NCI-H82 treated with DMSO at 0.1 percent for 48 hours (cell line): ENCODE measurements around the gene NAV3.

Experiments
- DNase-seq: peaks from one replicate; lab custom pipeline; 2025; ENCODE audit not compliant: unreplicated experiment; lab: John Stamatoyannopoulos, UW

Gene NAV3

DNA sequence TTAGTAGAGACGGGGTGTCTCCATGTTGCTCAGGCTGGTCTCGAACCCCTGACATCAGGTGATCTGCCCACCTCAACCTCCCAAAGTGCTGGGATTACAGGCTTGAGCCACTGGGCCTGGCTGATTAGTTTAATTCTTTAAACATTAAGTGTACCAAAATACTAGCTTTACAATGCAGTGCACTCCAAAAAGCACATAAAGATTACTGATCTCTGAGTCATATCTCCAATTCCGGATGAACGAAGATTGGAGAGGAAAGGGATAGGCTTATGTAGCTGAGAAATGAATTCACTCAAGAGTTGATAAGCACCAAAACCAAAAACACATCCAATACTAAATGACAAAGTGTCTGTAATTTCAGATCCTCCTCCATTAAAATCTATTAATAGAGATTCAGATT is 15.1 kb downstream of the NAV3 start:
- DNase-seq = no peak

DNA sequence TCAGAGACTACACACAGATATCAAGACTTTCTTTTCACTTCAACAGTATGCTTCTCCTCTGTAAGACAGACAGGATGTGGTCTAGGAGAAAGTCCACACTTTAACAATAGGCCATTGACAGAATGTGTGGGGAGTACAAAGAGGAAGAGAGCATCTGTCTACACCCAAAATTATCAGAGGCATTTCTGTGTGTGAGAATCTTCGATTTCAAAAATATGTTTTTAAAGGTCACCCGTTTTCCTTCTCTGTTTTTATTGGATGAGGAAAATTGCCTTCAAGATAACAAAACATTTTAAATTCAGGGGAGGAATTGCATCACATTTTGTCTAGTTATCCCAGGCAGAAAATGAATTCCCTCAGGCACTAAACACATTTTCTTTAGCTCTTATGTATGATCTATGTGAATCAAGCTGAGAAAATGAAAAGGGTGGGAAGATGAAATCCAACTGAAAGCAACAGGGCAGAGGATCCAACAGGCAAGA is 16.4 kb downstream of the NAV3 start:
- no peak for DNase-seq

GRCh38 chr12:77847680-77848431 is 17.2 kb downstream of the NAV3 start:
- DNase-seq = no peak

DNA sequence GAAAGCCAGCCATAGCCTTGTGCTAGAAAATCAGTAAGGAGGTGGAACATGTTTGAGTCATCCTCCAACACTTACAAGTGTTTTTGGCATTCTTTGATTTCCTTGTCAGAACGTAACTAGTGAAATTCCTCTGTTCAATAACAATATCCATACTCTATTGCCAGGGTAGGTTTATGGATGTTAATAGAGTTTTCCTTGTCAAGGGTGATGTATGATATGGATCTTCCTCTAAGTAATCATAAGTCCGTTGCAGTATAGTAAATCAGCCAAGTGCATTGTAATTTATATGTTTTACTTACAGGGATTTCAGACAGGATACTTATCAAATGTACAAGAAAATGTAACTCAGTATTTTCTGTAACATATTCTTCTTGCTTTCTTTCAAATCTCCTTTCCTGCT is 19.4 kb downstream of the NAV3 start:
- no peak for DNase-seq

GRCh38 chr12:77850698-77851097 is 20.0 kb downstream of the NAV3 start:
- no peak for DNase-seq

GRCh38 chr12:77855548-77855947 is 24.9 kb downstream of the NAV3 start:
- no peak for DNase-seq

DNA sequence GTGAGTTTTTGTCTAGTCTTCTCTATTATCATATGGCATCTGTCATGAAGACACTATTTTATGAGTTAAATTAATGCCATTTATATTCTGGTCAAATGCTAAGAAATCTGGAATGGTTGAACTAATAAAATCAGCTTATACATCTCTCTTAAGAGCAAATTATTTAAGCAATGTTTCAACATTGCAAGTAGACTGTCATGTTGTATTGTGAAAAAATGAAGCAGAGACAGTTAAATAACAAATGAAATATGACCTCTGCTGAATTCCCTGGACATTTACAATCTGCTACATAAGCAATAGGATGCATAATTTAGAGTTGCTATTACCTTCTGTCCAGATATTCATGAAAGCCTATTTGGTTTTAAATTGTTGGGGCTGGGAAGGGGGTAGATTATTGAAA is 30.6 kb downstream of the NAV3 start:
- no peak for DNase-seq

- DNase-seq = no peak
These were observed 34.5 kb downstream of the NAV3 start for GRCh38 chr12:77865178-77865577.

- no peak for DNase-seq
These were observed 48.2 kb downstream of the NAV3 start for GRCh38 chr12:77878901-77879300.

DNA sequence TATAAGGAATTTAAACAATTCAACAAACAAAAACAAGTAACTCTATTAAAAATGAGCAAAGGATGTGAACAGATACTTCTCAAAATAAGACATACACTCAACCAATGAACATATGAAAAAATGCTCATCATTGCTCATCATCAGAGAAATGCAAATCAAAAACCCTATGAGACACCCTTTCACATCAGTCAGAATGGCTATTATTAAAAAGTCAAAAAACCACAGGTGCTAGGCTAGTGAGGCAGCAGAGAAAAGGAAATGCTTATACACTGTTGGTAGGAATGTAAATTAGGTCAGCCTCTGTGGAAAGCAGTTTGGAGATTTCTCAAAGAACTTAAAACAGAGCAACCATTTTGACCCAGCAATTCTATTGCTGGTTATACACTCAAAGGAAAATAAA is 52.0 kb downstream of the NAV3 start:
- DNase-seq = no peak

GRCh38 chr12:77888611-77889010 is 57.9 kb downstream of the NAV3 start:
- no peak for DNase-seq

GRCh38 chr12:77891518-77892147 is 60.9 kb downstream of the NAV3 start:
- DNase-seq = no peak

- peak; percentile 12 for DNase-seq
These were observed 63.2 kb downstream of the NAV3 start for GRCh38 chr12:77893918-77894317.

- DNase-seq = no peak
These were observed 63.9 kb downstream of the NAV3 start for GRCh38 chr12:77894556-77894955.

- no peak for DNase-seq
These were observed 65.0 kb downstream of the NAV3 start for GRCh38 chr12:77895699-77896098.

DNA sequence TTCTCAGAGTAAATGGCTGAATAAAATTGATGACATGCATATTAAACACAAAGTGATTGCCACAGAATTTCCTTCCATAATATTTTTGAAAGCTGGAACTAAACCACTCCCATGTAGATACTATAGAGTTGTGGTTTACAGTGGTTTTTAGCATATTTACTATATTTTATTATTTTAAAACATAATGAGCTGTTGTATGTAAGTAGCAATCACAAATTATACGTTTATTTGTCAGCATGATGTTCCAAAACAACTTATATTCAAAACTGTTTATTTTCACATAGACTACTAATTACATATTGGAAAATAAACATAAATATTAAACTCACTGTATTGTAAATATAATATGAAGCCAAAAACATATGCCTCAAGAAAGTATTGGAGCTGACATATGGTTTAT is 77.2 kb downstream of the NAV3 start:
- DNase-seq = no peak

- no peak for DNase-seq
These were observed 83.4 kb downstream of the NAV3 start for GRCh38 chr12:77914081-77914488.

DNA sequence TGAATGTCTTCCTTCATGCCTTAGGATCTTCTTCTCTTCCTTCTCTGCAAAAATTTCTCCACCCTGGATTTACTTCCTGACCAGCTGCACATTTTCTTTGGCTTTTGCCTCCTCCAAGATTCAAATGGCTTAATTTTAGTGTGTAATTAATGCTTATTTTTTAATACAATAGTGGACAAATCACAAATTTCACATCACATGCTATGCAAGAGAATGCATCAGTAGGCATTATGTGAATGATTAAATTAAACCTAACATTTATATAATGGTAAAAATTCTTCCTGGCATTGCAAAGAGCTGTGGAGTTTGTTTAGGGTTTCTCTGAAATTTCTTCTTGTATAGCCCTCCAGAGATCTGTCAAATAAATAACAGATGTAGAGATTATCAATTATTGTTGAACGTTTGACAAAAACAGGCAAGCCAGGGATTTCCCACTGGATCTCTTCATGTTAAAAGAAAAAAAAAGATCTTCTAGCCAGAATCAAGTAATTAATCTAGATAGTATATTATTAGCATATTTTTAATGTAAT is 84.4 kb downstream of the NAV3 start:
- DNase-seq = no peak

DNA sequence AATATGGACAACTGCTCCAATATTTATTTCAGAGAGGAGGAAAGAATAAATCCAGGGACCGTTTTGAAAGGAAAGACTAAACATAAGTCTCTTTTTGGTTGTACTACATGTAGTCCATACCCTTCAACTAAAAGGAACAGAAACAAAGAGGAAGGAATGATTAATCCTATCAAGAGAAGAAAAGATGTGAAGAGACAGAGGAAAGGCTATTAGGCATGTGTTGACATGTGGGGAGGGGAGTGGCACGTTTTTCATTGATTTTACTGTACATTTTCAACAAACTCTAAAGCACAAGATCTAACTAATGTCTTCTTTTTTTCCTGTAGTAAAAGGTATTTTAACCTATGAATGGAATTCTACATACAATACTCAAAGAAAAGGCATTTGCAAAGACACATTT is 85.6 kb downstream of the NAV3 start:
- no peak for DNase-seq

DNA sequence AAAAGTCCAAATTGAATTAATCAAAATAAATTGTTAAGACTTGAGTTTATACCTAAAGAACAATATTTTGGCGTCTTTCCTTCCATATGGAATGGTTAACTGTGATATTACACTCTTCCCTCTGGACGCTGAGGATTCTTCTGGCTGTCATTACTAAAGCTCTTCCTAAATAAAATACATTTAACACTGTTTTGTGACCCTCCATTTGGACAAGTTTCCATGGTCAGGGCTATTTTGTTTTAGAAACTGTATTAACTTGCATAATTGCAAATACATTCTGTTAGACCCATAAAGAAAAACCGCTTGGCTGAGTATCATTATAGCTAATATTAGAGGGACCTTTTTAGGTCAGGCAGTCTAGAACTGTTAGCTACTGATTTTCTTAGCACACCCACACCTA is 87.4 kb downstream of the NAV3 start:
- no peak for DNase-seq

GRCh38 chr12:77919450-77919849 is 88.8 kb downstream of the NAV3 start:
- no peak for DNase-seq

GRCh38 chr12:77923882-77924281 is 93.2 kb downstream of the NAV3 start:
- DNase-seq = no peak
